ENCODE data around the gene PRKCZ.

The PRKCZ gene

DNA sequence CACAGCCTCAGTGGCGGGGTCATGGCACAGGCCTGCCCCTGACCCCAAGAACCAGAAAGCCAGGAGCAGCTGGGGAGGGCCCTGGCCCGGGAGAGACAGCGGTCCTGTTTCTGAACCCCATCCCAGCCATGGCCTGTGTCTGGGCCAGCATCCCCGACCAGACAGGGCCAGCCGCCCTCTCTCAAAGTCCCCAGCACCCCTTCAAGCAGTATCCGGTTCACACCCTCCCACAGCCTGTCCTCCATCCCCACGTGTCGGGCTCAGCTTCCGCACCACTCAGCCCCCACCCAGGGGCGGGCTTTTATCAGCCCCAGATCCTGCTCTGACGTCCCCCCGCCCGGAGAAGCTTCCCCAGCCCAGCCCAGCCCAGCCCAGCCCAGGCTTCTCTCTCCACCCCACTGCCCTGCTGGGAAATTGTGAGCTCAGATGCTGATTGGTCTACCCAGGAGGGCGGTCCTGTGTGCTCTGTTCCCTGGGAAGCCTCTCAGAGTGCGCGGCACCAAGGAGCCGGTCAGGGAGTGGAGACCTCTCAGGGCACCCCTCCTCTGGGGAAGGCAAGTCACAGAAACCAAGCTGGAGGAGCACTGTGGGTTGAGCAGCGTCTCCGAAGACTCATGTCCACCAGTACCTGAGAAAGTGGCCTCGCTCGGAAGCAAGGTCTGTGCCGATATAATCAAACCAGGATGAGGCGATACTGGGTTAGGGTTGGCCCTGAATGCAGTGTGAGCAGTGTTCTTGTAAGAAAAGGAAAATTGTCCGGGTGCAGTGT lies 149.0 kb downstream of the PRKCZ start:
- Histone ChIP-seq H3K4me3 (replicated peaks; ENCODE audit: insufficient read depth, low read length) (no peak overlapping the region), H3K27ac (replicated peaks) (no peak overlapping the region), H3K27me3 (ENCODE audit: insufficient read depth, poor library complexity, severe bottlenecking) (peaks cover 2% of the 10 kb centered on the region)
- TF ChIP-seq SPI1 (IDR thresholded peaks at IDR 0.05; ENCODE audit: borderline replicate concordance, low read depth) (no peak), GABPA (IDR thresholded peaks at IDR 0.05; ENCODE audit: low read depth) (no peak), POLR2AphosphoS5 (IDR thresholded peaks at IDR 0.05; ENCODE audit: low read depth) (no peak)
- TF ChIP-seq, protein P1, sequence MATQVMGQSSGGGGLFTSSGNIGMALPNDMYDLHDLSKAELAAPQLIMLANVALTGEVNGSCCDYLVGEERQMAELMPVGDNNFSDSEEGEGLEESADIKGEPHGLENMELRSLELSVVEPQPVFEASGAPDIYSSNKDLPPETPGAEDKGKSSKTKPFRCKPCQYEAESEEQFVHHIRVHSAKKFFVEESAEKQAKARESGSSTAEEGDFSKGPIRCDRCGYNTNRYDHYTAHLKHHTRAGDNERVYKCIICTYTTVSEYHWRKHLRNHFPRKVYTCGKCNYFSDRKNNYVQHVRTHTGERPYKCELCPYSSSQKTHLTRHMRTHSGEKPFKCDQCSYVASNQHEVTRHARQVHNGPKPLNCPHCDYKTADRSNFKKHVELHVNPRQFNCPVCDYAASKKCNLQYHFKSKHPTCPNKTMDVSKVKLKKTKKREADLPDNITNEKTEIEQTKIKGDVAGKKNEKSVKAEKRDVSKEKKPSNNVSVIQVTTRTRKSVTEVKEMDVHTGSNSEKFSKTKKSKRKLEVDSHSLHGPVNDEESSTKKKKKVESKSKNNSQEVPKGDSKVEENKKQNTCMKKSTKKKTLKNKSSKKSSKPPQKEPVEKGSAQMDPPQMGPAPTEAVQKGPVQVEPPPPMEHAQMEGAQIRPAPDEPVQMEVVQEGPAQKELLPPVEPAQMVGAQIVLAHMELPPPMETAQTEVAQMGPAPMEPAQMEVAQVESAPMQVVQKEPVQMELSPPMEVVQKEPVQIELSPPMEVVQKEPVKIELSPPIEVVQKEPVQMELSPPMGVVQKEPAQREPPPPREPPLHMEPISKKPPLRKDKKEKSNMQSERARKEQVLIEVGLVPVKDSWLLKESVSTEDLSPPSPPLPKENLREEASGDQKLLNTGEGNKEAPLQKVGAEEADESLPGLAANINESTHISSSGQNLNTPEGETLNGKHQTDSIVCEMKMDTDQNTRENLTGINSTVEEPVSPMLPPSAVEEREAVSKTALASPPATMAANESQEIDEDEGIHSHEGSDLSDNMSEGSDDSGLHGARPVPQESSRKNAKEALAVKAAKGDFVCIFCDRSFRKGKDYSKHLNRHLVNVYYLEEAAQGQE (IDR thresholded peaks at IDR 0.05; ENCODE audit: insufficient replicate concordance, low read depth), result no peak
- TF ChIP-seq, protein P2, sequence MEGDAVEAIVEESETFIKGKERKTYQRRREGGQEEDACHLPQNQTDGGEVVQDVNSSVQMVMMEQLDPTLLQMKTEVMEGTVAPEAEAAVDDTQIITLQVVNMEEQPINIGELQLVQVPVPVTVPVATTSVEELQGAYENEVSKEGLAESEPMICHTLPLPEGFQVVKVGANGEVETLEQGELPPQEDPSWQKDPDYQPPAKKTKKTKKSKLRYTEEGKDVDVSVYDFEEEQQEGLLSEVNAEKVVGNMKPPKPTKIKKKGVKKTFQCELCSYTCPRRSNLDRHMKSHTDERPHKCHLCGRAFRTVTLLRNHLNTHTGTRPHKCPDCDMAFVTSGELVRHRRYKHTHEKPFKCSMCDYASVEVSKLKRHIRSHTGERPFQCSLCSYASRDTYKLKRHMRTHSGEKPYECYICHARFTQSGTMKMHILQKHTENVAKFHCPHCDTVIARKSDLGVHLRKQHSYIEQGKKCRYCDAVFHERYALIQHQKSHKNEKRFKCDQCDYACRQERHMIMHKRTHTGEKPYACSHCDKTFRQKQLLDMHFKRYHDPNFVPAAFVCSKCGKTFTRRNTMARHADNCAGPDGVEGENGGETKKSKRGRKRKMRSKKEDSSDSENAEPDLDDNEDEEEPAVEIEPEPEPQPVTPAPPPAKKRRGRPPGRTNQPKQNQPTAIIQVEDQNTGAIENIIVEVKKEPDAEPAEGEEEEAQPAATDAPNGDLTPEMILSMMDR (IDR thresholded peaks at IDR 0.05; ENCODE audit: insufficient read depth, low read length), result no peak
- no peak for DNase-seq (ENCODE audit: low read depth in 1 of 2, low spot score in 1 of 2)

DNA sequence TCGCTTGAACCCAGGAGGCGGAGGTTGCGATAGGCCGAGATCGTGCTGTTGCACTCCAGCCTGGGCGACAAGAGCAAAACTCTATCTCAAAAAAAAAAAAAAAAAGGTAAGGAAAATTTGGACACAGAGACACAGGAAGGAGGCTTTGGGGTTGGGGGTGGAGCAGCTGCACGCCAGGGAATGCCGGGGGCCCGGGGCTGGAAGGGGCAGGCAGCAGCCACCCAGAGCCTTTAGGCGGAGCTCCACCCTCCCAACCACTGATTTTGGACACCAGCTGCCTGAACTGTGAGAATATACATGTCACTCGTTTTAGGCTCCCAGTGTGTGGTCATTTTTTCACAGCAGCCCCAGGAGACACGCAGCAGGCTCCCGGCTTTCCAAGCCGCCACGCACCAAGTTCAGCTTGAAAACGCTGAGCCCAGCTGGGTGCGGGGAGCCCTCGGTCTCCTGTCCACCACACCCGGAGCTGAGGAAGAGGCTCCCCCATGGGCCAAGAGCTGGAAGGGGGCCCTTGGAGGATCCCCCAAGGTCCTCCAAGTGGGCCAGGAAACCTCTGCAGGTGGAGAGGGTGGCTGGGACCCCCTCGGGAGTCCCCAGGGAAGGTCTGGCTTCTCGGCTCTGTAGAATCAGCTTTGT lies 150.2 kb downstream of the PRKCZ start:
- peaks cover 2% of the 10 kb centered on the region for H3K27me3 ChIP-seq (ENCODE audit: insufficient read depth, poor library complexity, severe bottlenecking)
- TF ChIP-seq POLR2AphosphoS5 (IDR thresholded peaks at IDR 0.05; ENCODE audit: low read depth), result no peak
- TF ChIP-seq SPI1 (IDR thresholded peaks at IDR 0.05; ENCODE audit: borderline replicate concordance, low read depth), result no peak
- no peak for TF ChIP-seq GABPA (IDR thresholded peaks at IDR 0.05; ENCODE audit: low read depth)
- TF ChIP-seq, protein P2 (IDR thresholded peaks at IDR 0.05; ENCODE audit: insufficient read depth, low read length), result no peak
- TF ChIP-seq, protein P1 (IDR thresholded peaks at IDR 0.05; ENCODE audit: insufficient replicate concordance, low read depth), result no peak
- H3K4me3 ChIP-seq (replicated peaks; ENCODE audit: insufficient read depth, low read length), result no peak overlapping the region
- DNase-seq (ENCODE audit: low read depth in 1 of 2, low spot score in 1 of 2), result no peak
- H3K27ac ChIP-seq (replicated peaks), result no peak overlapping the region

DNA sequence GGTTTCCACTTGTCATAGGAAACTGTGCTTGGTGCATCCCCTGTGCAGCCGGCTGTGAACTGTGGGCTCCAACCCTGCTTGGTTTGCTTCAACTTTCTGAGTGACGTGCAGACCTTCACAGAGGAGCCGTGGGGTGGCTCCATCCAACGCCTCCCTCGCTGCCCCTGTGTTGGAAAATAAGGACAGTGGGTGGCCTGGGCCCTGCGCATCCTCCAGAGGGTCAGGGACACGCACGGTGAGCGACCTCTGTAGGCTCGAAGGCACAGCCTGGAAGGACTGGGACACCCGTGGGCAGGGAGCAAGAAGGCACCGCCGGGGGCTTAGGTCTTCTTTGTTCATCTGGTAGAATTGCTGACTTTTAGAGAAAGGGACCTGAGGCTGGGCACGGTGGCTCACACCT lies 150.9 kb downstream of the PRKCZ start:
- Histone ChIP-seq H3K4me3 (replicated peaks; ENCODE audit: insufficient read depth, low read length) (no peak overlapping the region), H3K27ac (replicated peaks) (no peak overlapping the region)
- TF ChIP-seq, protein P1 (IDR thresholded peaks at IDR 0.05; ENCODE audit: insufficient replicate concordance, low read depth), result no peak
- TF ChIP-seq SPI1 (IDR thresholded peaks at IDR 0.05; ENCODE audit: borderline replicate concordance, low read depth), result no peak
- TF ChIP-seq POLR2AphosphoS5 (IDR thresholded peaks at IDR 0.05; ENCODE audit: low read depth), result no peak
- TF ChIP-seq, protein P2 (IDR thresholded peaks at IDR 0.05; ENCODE audit: insufficient read depth, low read length), result no peak

More for the DNA sequence above, 150.9 kb downstream of the PRKCZ start:
- no peak for DNase-seq (ENCODE audit: low read depth in 1 of 2, low spot score in 1 of 2)
- peaks cover 2% of the 10 kb centered on the region for H3K27me3 ChIP-seq (ENCODE audit: insufficient read depth, poor library complexity, severe bottlenecking)

Data from HL-60 (cell line).